ENCODE measurements around the gene GRIK5.

The GRIK5 gene

GRCh38 chr19:42079886-42080763, 10.1 kb upstream of the GRIK5 start:
- H4K91ac ChIP-seq (ENCODE audit: low read length): no peak overlapping the region
- H3K4ac ChIP-seq (ENCODE audit: low read depth in 1 of 2, low read length in 2 of 2): no peak overlapping the region
- no peak overlapping the region for H3K9ac ChIP-seq (ENCODE audit: low read length)
- H3K4me2 ChIP-seq (ENCODE audit: low read length, poor library complexity, severe bottlenecking): no peak overlapping the region
- H2BK120ac ChIP-seq (ENCODE audit: low read depth, low read length): no peak overlapping the region
- H3K18ac ChIP-seq (ENCODE audit: low read depth in 1 of 2, low read length in 2 of 2): no peak overlapping the region
- H3K36me3 ChIP-seq (ENCODE audit: control insufficient read depth in 1 of 2, insufficient read depth in 2 of 2, low read depth in 1 of 2, low read length in 2 of 2): peaks cover 38 to 46% of the 10 kb centered on the region in 2 experiments
- H2BK12ac ChIP-seq (ENCODE audit: low read length in 2 of 2): no peak overlapping the region
- H2AK5ac ChIP-seq (ENCODE audit: low read length, severe bottlenecking): no peak overlapping the region
- peaks cover 28% of the 10 kb centered on the region for H3K79me1 ChIP-seq (replicated peaks; ENCODE audit: low read length, poor library complexity, severe bottlenecking)
- no peaks in the 10 kb centered on the region for H3K27me3 ChIP-seq (ENCODE audit: control insufficient read depth in 1 of 2, insufficient read depth in 1 of 2, low read length in 2 of 2)
- no peak for DNase-seq
- no peak overlapping the region for H2AFZ ChIP-seq (ENCODE audit: low read depth, low read length)
- no peak overlapping the region for H3K14ac ChIP-seq (ENCODE audit: low read length in 2 of 2)
- peaks cover 26% of the 10 kb centered on the region for H3K4me1 ChIP-seq (ENCODE audit: control insufficient read depth, insufficient read depth, low read depth, low read length)
- H4K8ac ChIP-seq (ENCODE audit: low read length): no peak overlapping the region
- peak overlapping the region in 1 of 2 experiments; percentile 42 for H3K4me3 ChIP-seq (ENCODE audit: insufficient read depth in 1 of 2, low read depth in 1 of 2, low read length in 2 of 2)
- H3K23ac ChIP-seq (ENCODE audit: low read length in 2 of 2): peak overlapping the region in 1 of 2 experiments; percentile 26
- no peak overlapping the region for H2BK5ac ChIP-seq (ENCODE audit: low read depth, low read length, poor library complexity, severe bottlenecking)
- 94% methylated on average over 44 of the region's 44 CpGs for WGBS
- H3K9me3 ChIP-seq (ENCODE audit: control insufficient read depth, low read length): no peaks in the 10 kb centered on the region
- H3K27ac ChIP-seq (ENCODE audit: low read length, poor library complexity, severe bottlenecking): no peak overlapping the region
- no peak overlapping the region for H2BK15ac ChIP-seq (ENCODE audit: low read depth, poor library complexity, severe bottlenecking)

GRCh38 chr19:42079276-42079669, 9.3 kb upstream of the GRIK5 start:
- H3K14ac ChIP-seq (ENCODE audit: low read length in 2 of 2): no peak overlapping the region
- H3K9ac ChIP-seq (ENCODE audit: low read length): no peak overlapping the region

GRCh38 chr19:42078538-42079275, 8.7 kb upstream of the GRIK5 start:
- Histone ChIP-seq H2BK12ac (ENCODE audit: low read length in 2 of 2) (no peak overlapping the region), H4K91ac (ENCODE audit: low read length) (no peak overlapping the region), H3K14ac (ENCODE audit: low read length in 2 of 2) (no peak overlapping the region), H2AK5ac (ENCODE audit: low read length, severe bottlenecking) (no peak overlapping the region), H3K18ac (ENCODE audit: low read depth in 1 of 2, low read length in 2 of 2) (no peak overlapping the region), H3K79me1 (replicated peaks; ENCODE audit: low read length, poor library complexity, severe bottlenecking) (peaks cover 25% of the 10 kb centered on the region), H3K9ac (ENCODE audit: low read length) (no peak overlapping the region), H3K36me3 (ENCODE audit: control insufficient read depth in 1 of 2, insufficient read depth in 2 of 2, low read depth in 1 of 2, low read length in 2 of 2) (peaks cover 38 to 45% of the 10 kb centered on the region in 2 experiments), H3K4me1 (ENCODE audit: control insufficient read depth, insufficient read depth, low read depth, low read length) (peaks cover 30% of the 10 kb centered on the region), H3K27ac (ENCODE audit: low read length, poor library complexity, severe bottlenecking) (no peak overlapping the region), H4K8ac (ENCODE audit: low read length) (peak overlapping the region; percentile 61), H3K9me3 (ENCODE audit: control insufficient read depth, low read length) (no peaks in the 10 kb centered on the region), H2BK5ac (ENCODE audit: low read depth, low read length, poor library complexity, severe bottlenecking) (no peak overlapping the region), H3K27me3 (ENCODE audit: control insufficient read depth in 1 of 2, insufficient read depth in 1 of 2, low read length in 2 of 2) (no peaks in the 10 kb centered on the region), H3K4ac (ENCODE audit: low read depth in 1 of 2, low read length in 2 of 2) (no peak overlapping the region), H3K23ac (ENCODE audit: low read length in 2 of 2) (no peak overlapping the region), H2AFZ (ENCODE audit: low read depth, low read length) (no peak overlapping the region), H2BK120ac (ENCODE audit: low read depth, low read length) (no peak overlapping the region), H2BK15ac (ENCODE audit: low read depth, poor library complexity, severe bottlenecking) (no peak overlapping the region), H3K4me2 (ENCODE audit: low read length, poor library complexity, severe bottlenecking) (no peak overlapping the region), H3K4me3 (ENCODE audit: insufficient read depth in 1 of 2, low read depth in 1 of 2, low read length in 2 of 2) (no peak overlapping the region)
- WGBS: 93% methylated on average over 15 of the region's 15 CpGs
- no peak for DNase-seq

More at GRCh38 chr19:42079276-42079669, 9.3 kb upstream of the GRIK5 start:
- H3K27me3 ChIP-seq (ENCODE audit: control insufficient read depth in 1 of 2, insufficient read depth in 1 of 2, low read length in 2 of 2): no peaks in the 10 kb centered on the region
- H2AK5ac ChIP-seq (ENCODE audit: low read length, severe bottlenecking): no peak overlapping the region
- H2BK120ac ChIP-seq (ENCODE audit: low read depth, low read length): no peak overlapping the region
- 86% methylated on average over 16 of the region's 16 CpGs for WGBS
- no peak overlapping the region for H3K18ac ChIP-seq (ENCODE audit: low read depth in 1 of 2, low read length in 2 of 2)
- no peak overlapping the region for H3K4ac ChIP-seq (ENCODE audit: low read depth in 1 of 2, low read length in 2 of 2)
- H3K23ac ChIP-seq (ENCODE audit: low read length in 2 of 2): no peak overlapping the region
- no peak overlapping the region for H2BK5ac ChIP-seq (ENCODE audit: low read depth, low read length, poor library complexity, severe bottlenecking)
- no peak for DNase-seq
- peaks cover 38 to 46% of the 10 kb centered on the region in 2 experiments for H3K36me3 ChIP-seq (ENCODE audit: control insufficient read depth in 1 of 2, insufficient read depth in 2 of 2, low read depth in 1 of 2, low read length in 2 of 2)
- no peak overlapping the region for H3K4me3 ChIP-seq (ENCODE audit: insufficient read depth in 1 of 2, low read depth in 1 of 2, low read length in 2 of 2)
- no peak overlapping the region for H4K91ac ChIP-seq (ENCODE audit: low read length)
- H2AFZ ChIP-seq (ENCODE audit: low read depth, low read length): no peak overlapping the region
- peaks cover 30% of the 10 kb centered on the region for H3K4me1 ChIP-seq (ENCODE audit: control insufficient read depth, insufficient read depth, low read depth, low read length)
- no peak overlapping the region for H3K27ac ChIP-seq (ENCODE audit: low read length, poor library complexity, severe bottlenecking)
- no peaks in the 10 kb centered on the region for H3K9me3 ChIP-seq (ENCODE audit: control insufficient read depth, low read length)
- peak overlapping the region in 1 of 2 experiments; percentile 24 for H2BK12ac ChIP-seq (ENCODE audit: low read length in 2 of 2)
- H2BK15ac ChIP-seq (ENCODE audit: low read depth, poor library complexity, severe bottlenecking): no peak overlapping the region
- no peak overlapping the region for H3K4me2 ChIP-seq (ENCODE audit: low read length, poor library complexity, severe bottlenecking)
- H4K8ac ChIP-seq (ENCODE audit: low read length): no peak overlapping the region
- peaks cover 28% of the 10 kb centered on the region for H3K79me1 ChIP-seq (replicated peaks; ENCODE audit: low read length, poor library complexity, severe bottlenecking)

- Histone ChIP-seq H2BK12ac (ENCODE audit: low read length in 2 of 2) (no peak overlapping the region), H3K14ac (ENCODE audit: low read length in 2 of 2) (no peak overlapping the region), H3K4me1 (ENCODE audit: control insufficient read depth, insufficient read depth, low read depth, low read length) (peaks cover 30% of the 10 kb centered on the region), H3K27ac (ENCODE audit: low read length, poor library complexity, severe bottlenecking) (no peak overlapping the region), H3K9ac (ENCODE audit: low read length) (peak overlapping the region; percentile 98), H3K18ac (ENCODE audit: low read depth in 1 of 2, low read length in 2 of 2) (no peak overlapping the region), H2AFZ (ENCODE audit: low read depth, low read length) (no peak overlapping the region), H2BK120ac (ENCODE audit: low read depth, low read length) (no peak overlapping the region), H3K9me3 (ENCODE audit: control insufficient read depth, low read length) (no peaks in the 10 kb centered on the region), H2AK5ac (ENCODE audit: low read length, severe bottlenecking) (no peak overlapping the region), H3K4ac (ENCODE audit: low read depth in 1 of 2, low read length in 2 of 2) (no peak overlapping the region), H4K91ac (ENCODE audit: low read length) (no peak overlapping the region), H3K4me2 (ENCODE audit: low read length, poor library complexity, severe bottlenecking) (no peak overlapping the region), H2BK15ac (ENCODE audit: low read depth, poor library complexity, severe bottlenecking) (no peak overlapping the region), H3K36me3 (ENCODE audit: control insufficient read depth in 1 of 2, insufficient read depth in 2 of 2, low read depth in 1 of 2, low read length in 2 of 2) (peaks cover 38 to 40% of the 10 kb centered on the region in 2 experiments), H3K4me3 (ENCODE audit: insufficient read depth in 1 of 2, low read depth in 1 of 2, low read length in 2 of 2) (peak overlapping the region in 1 of 2 experiments; percentile 99), H2BK5ac (ENCODE audit: low read depth, low read length, poor library complexity, severe bottlenecking) (no peak overlapping the region), H3K27me3 (ENCODE audit: control insufficient read depth in 1 of 2, insufficient read depth in 1 of 2, low read length in 2 of 2) (no peaks in the 10 kb centered on the region), H3K79me1 (replicated peaks; ENCODE audit: low read length, poor library complexity, severe bottlenecking) (peaks cover 20% of the 10 kb centered on the region), H3K23ac (ENCODE audit: low read length in 2 of 2) (no peak overlapping the region), H4K8ac (ENCODE audit: low read length) (no peak overlapping the region)
- WGBS: 95% methylated on average over 1 of the region's 1 CpG
- no peak for DNase-seq
Observed at GRCh38 chr19:42078058-42078457, 8.1 kb upstream of the GRIK5 start.

Measured in mesenchymal stem cell (in vitro differentiated cells and primary cell).